Measurements from ENCODE around the gene CDK6.

GRCh38 chr7:92837000-92837749 is 802 bp upstream of the CDK6 start:
- no peak for TF ChIP-seq CEBPB (IDR thresholded peaks at IDR 0.05)
- TF ChIP-seq ELK1 (IDR thresholded peaks at IDR 0.05; ENCODE audit: low read depth, low read length): no peak

Data from A549 (cell line).